Ishikawa (cell line): ENCODE data around the gene SF3B5.
A peak's percentile ranks its signal among the peaks of the same experiment; 100 is the strongest.

ENCODE experiments used
- CEBPB ChIP-seq: IDR thresholded peaks from 2 replicates; pipeline ENCODE4 v1.6.1; 2012
- CREB1 ChIP-seq: IDR thresholded peaks from 2 replicates; pipeline ENCODE4 v1.6.1; 2012; ENCODE audit warnings: low read depth
- EGR1 ChIP-seq: IDR thresholded peaks from 2 replicates; pipeline ENCODE4 v1.6.1; 2012
- EP300 ChIP-seq: IDR thresholded peaks from 2 replicates; pipeline ENCODE4 v1.6.1; 2012; ENCODE audit warnings: borderline replicate concordance
- FOXM1 ChIP-seq: IDR thresholded peaks from 2 replicates; pipeline ENCODE4 v1.6.1; 2012; ENCODE audit warnings: low read depth, borderline replicate concordance
- NFIC ChIP-seq: IDR thresholded peaks from 2 replicates; pipeline ENCODE4 v1.6.1; 2012
- RAD21 ChIP-seq: IDR thresholded peaks from 2 replicates; pipeline ENCODE4 v1.6.1; 2012; ENCODE audit warnings: low read depth
- TAF1 ChIP-seq: IDR thresholded peaks from 2 replicates; pipeline ENCODE4 v1.6.1; 2012; ENCODE audit warnings: low read depth, mild to moderate bottlenecking
- TCF12 ChIP-seq: IDR thresholded peaks from 2 replicates; pipeline ENCODE4 v1.6.1; 2012; ENCODE audit warnings: low read depth
- TEAD4 ChIP-seq: IDR thresholded peaks from 2 replicates; pipeline ENCODE4 v1.6.1; 2012
- YY1 ChIP-seq: IDR thresholded peaks from 2 replicates; pipeline ENCODE4 v1.6.1; 2012; ENCODE audit warnings: low read depth
- ZBTB7A ChIP-seq: IDR thresholded peaks from 2 replicates; pipeline ENCODE4 v1.6.1; 2012; ENCODE audit warnings: low read depth
- TF ChIP-seq, protein P1 (sequence below): IDR thresholded peaks from 2 replicates; pipeline ENCODE4 v1.6.1; 2012
- TF ChIP-seq, protein P2 (sequence below): IDR thresholded peaks from 2 replicates; pipeline ENCODE4 v1.6.1; 2012; ENCODE audit warnings: low read depth, mild to moderate bottlenecking
- TF ChIP-seq, protein P3 (sequence below): IDR thresholded peaks from 2 replicates; pipeline ENCODE4 v1.6.1; 2012

SF3B5 gene

DNA sequence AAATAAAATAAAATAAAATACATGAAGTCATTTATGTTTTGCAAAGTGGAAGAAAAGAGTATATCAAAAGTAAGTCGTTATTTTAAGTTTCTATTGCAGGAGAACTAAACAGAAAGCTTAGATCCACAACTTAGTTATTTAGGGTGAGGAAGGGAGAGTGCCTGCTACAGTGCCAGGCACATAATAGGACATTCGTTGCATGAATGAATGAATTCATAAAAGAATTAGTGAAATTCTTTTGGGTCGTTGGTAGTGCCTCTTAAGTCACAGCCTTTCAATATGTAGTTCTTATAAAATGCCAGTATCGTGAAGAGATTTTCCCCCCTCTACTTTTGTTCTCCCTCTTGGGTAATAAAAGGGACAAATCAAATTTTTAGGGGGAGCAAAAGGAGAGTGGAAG is 29.1 kb downstream of the SF3B5 start:
- TF ChIP-seq CREB1: no peak
- no peak for TF ChIP-seq CEBPB
- TF ChIP-seq EGR1: no peak
- TF ChIP-seq TCF12: no peak
- no peak for TF ChIP-seq TAF1
- TF ChIP-seq RAD21: no peak
- no peak for TF ChIP-seq ZBTB7A
- no peak for TF ChIP-seq YY1
- TF ChIP-seq, protein P1, sequence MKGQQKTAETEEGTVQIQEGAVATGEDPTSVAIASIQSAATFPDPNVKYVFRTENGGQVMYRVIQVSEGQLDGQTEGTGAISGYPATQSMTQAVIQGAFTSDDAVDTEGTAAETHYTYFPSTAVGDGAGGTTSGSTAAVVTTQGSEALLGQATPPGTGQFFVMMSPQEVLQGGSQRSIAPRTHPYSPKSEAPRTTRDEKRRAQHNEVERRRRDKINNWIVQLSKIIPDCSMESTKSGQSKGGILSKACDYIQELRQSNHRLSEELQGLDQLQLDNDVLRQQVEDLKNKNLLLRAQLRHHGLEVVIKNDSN: no peak

DNA sequence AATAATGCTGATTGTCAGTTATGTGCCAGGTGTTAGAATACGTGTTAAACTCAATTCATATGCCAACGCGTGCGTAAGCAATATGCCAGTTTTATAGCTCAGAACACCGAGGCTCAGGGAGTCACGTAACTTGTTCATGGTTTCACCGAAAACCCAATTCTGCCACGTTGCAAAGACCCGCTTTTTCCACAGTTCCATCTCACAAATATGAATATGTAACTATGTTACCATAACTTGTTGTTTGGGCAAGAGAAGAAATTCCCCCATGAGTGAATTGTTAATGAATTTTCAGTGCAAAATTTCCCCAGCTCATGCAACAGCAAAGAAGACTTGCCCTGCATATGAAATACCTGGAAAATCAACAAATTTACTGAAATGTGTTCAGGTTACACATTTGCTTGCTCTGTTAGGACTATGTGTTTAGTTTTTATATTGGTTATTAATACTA is 30.1 kb downstream of the SF3B5 start:
- TF ChIP-seq TAF1 (no peak), EP300 (no peak), CEBPB (no peak), TEAD4 (no peak), FOXM1 (no peak), EGR1 (no peak), YY1 (no peak), RAD21 (no peak), NFIC (no peak), CREB1 (no peak), ZBTB7A (no peak), TCF12 (no peak)
- TF ChIP-seq, protein P2, sequence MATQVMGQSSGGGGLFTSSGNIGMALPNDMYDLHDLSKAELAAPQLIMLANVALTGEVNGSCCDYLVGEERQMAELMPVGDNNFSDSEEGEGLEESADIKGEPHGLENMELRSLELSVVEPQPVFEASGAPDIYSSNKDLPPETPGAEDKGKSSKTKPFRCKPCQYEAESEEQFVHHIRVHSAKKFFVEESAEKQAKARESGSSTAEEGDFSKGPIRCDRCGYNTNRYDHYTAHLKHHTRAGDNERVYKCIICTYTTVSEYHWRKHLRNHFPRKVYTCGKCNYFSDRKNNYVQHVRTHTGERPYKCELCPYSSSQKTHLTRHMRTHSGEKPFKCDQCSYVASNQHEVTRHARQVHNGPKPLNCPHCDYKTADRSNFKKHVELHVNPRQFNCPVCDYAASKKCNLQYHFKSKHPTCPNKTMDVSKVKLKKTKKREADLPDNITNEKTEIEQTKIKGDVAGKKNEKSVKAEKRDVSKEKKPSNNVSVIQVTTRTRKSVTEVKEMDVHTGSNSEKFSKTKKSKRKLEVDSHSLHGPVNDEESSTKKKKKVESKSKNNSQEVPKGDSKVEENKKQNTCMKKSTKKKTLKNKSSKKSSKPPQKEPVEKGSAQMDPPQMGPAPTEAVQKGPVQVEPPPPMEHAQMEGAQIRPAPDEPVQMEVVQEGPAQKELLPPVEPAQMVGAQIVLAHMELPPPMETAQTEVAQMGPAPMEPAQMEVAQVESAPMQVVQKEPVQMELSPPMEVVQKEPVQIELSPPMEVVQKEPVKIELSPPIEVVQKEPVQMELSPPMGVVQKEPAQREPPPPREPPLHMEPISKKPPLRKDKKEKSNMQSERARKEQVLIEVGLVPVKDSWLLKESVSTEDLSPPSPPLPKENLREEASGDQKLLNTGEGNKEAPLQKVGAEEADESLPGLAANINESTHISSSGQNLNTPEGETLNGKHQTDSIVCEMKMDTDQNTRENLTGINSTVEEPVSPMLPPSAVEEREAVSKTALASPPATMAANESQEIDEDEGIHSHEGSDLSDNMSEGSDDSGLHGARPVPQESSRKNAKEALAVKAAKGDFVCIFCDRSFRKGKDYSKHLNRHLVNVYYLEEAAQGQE: no peak
- TF ChIP-seq, protein P1: no peak
- TF ChIP-seq, protein P3, sequence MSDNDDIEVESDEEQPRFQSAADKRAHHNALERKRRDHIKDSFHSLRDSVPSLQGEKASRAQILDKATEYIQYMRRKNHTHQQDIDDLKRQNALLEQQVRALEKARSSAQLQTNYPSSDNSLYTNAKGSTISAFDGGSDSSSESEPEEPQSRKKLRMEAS: no peak

DNA sequence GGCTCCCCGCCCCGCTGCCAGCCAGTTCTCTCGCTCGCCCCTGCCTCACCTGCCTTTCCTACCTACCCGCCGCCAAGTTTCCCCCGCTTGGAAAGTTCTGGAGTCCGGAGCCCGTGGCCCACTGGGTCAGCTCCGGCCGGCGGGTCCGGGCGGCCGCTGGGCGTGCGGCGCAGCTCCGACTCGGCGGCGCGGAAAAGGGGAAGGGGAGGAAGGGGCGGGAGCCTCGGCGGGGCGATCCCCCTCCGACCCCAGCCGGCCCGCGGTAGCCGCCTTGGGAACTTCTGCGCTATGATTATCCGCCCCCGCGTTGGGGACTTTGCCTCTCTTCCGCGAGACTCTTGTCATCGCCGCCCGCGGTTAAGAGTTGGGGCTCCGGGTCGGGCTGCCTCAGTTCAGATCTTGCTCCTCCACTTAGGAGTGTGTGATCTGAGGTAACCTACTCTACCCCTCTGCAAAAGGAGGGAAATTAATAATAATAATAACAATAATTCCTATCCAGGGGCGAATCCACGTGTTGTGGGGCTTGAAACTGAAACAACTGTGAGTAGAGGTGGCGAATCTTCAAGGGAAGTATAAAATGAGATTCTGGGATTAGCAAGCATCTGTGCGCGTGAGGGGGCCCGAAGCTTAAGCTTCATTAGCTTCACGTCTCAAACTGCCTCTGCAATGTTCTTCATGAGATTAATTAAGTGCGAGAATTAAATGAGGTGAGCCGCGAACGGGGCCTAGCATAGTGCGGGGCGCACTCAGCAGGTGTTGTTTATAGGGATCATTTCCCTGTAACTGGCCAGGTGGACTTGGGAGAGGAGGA is 30.8 kb downstream of the SF3B5 start:
- TF ChIP-seq TCF12 (no peak), NFIC (no peak), ZBTB7A (peak; percentile 34; the same call in 1 of the 2 replicates), EGR1 (peak; percentile 74; the same call in 1 of the 2 replicates), TEAD4 (no peak), TAF1 (no peak), YY1 (0 out of 2 replicates have a peak, but pooled peaks have one; percentile 1), EP300 (no peak)
- TF ChIP-seq, protein P1: no peak

DNA sequence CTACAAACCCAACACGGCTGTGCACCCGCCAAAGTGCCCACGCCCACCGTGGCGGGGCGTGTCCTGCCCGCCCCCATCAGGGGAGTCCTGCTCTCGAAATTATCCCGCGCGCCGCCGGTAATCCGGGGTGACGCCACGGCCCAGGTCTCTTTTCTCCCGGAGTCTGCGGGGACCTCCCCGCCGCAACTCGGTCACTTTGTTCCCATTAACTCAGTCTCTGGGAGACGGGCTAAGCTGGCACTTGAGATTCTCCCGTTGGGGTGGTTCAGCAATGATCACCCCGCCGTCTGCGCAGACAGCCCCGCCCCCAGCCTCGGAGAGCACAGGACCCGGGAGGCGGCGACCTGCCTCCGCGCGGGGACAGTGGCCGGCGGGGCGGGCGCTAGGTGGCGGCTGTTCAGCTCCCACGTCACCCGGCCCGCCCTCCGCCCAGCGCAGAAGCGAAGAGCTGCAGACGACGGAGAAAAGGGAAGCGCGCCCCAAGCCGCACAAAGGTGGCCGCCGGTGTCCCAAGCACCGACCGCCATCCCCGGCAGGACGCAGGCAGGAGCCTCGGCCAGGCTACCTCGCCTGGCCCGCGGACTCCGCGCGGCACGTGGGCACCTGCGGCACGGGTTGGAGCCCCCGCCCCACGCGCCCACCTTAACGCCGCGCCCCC is 31.5 kb downstream of the SF3B5 start:
- no peak for TF ChIP-seq EGR1
- TF ChIP-seq EP300: no peak
- no peak for TF ChIP-seq CEBPB
- TF ChIP-seq TEAD4: no peak
- no peak for TF ChIP-seq NFIC
- TF ChIP-seq, protein P2: no peak
- no peak for TF ChIP-seq RAD21
- TF ChIP-seq, protein P1: 0 out of 2 replicates have a peak, but pooled peaks have one; percentile 1
- TF ChIP-seq CREB1: no peak
- peak; percentile 39; the same call in 1 of the 2 replicates for TF ChIP-seq TAF1
- 0 out of 2 replicates have a peak, but pooled peaks have one; percentile 20 for TF ChIP-seq YY1
- TF ChIP-seq FOXM1: no peak
- no peak; the same call in 1 of the 2 replicates for TF ChIP-seq ZBTB7A
- TF ChIP-seq, protein P3: peak; percentile 70
- 0 out of 2 replicates have a peak, but pooled peaks have one; percentile 43 for TF ChIP-seq TCF12
